ENCODE measurements around the gene RPS15. TPM values are rescaled to one million over a fixed set of nuclear protein-coding genes. Genes with fewer than 3 reads are reported as not detected.

Gene RPS15
- total and polyA plus RNA-seq, 2 of the 13 experiments (the other 11 are each of a cell fraction or from before 2014, with no cell fraction given): 695 to 1,411 TPM

- peak; percentile 92 for FAIRE-seq
- TF ChIP-seq ZNF709 (CRISPR knock-in tag; IDR thresholded peaks at IDR 0.05): no peak
- peak; percentile 88 for TF ChIP-seq HNF4G (IDR thresholded peaks at IDR 0.05; ENCODE audit: borderline replicate concordance, low read depth, low read length)
- TF ChIP-seq HNF4G (CRISPR knock-in tag; IDR thresholded peaks at IDR 0.05; ENCODE audit: borderline replicate concordance, low read depth): peak; percentile 95
- no peak for TF ChIP-seq ZNF33A (CRISPR knock-in tag; IDR thresholded peaks at IDR 0.05; ENCODE audit: borderline replicate concordance)
- no peak for TF ChIP-seq ATRX (CRISPR knock-in tag; IDR thresholded peaks at IDR 0.05; ENCODE audit: borderline replicate concordance)
- TF ChIP-seq ZFP36L1 (CRISPR knock-in tag; IDR thresholded peaks at IDR 0.05): no peak
- TF ChIP-seq, protein P1, sequence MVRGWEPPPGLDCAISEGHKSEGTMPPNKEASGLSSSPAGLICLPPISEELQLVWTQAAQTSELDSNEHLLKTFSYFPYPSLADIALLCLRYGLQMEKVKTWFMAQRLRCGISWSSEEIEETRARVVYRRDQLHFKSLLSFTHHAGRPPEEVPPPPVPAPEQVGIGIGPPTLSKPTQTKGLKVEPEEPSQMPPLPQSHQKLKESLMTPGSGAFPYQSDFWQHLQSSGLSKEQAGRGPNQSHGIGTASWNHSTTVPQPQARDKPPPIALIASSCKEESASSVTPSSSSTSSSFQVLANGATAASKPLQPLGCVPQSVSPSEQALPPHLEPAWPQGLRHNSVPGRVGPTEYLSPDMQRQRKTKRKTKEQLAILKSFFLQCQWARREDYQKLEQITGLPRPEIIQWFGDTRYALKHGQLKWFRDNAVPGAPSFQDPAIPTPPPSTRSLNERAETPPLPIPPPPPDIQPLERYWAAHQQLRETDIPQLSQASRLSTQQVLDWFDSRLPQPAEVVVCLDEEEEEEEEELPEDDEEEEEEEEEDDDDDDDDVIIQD (CRISPR knock-in tag; IDR thresholded peaks at IDR 0.05; ENCODE audit: low read depth): no peak
- TF ChIP-seq ZNF644 (CRISPR knock-in tag; IDR thresholded peaks at IDR 0.05; ENCODE audit: low read depth): peak; percentile 78
- 0 out of 2 replicates have a peak, but pooled peaks have one; percentile 44 for TF ChIP-seq ZNF234 (CRISPR knock-in tag; conservative IDR thresholded peaks at IDR 0.05)
- no peak; the same call in 1 of the 2 replicates for TF ChIP-seq AHR (CRISPR knock-in tag; IDR thresholded peaks at IDR 0.05)
- no peak for TF ChIP-seq CHD2 (IDR thresholded peaks at IDR 0.05; ENCODE audit: low read depth, low read length)
- peak; percentile 26 for TF ChIP-seq ZNF230 (CRISPR knock-in tag; IDR thresholded peaks at IDR 0.05)
- TF ChIP-seq ARID5B (CRISPR knock-in tag; IDR thresholded peaks at IDR 0.05): peak; percentile 71
- no peak for TF ChIP-seq ZNF572 (CRISPR knock-in tag; IDR thresholded peaks at IDR 0.05)
- TF ChIP-seq ZSCAN22 (CRISPR knock-in tag; IDR thresholded peaks at IDR 0.05): no peak
- TF ChIP-seq AGO1 (IDR thresholded peaks at IDR 0.05; ENCODE audit: low read depth, low read length, poor library complexity, severe bottlenecking): no peak
- TF ChIP-seq, protein P2, sequence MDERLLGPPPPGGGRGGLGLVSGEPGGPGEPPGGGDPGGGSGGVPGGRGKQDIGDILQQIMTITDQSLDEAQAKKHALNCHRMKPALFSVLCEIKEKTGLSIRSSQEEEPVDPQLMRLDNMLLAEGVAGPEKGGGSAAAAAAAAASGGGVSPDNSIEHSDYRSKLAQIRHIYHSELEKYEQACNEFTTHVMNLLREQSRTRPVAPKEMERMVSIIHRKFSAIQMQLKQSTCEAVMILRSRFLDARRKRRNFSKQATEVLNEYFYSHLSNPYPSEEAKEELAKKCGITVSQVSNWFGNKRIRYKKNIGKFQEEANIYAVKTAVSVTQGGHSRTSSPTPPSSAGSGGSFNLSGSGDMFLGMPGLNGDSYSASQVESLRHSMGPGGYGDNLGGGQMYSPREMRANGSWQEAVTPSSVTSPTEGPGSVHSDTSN (CRISPR knock-in tag; IDR thresholded peaks at IDR 0.05): peak; percentile 59
- no peak for TF ChIP-seq ZNF10 (CRISPR knock-in tag; IDR thresholded peaks at IDR 0.05; ENCODE audit: borderline replicate concordance, low read depth)
These were observed 37.7 kb upstream of the RPS15 start for GRCh38 chr19:1400281-1401137.

More at GRCh38 chr19:1400281-1401137, 37.7 kb upstream of the RPS15 start:
- peak; percentile 61 for ATAC-seq
- H3K9me3 ChIP-seq (ENCODE audit: low read length): no peaks in the 10 kb centered on the region
- H3K27me3 ChIP-seq (ENCODE audit: control insufficient read depth in 1 of 2, insufficient read depth in 2 of 2, low read length in 2 of 2): no peaks in the 10 kb centered on the region
- TSS peak; percentile 25 for BruUV-seq (replicated peaks)
- H3K4me3 ChIP-seq (replicated peaks in 1 of 3; ENCODE audit: insufficient read depth in 1 of 3, low read depth in 2 of 3, low read length in 3 of 3): peak overlapping the region; percentile 70 to 91 (median 78)
- ChIA-PET CTCF (ENCODE audit: low intra/inter-chr PET ratio, low total read pairs) (no interaction called here), POLR2A (interaction anchor here (0.7 to 1.2 kb wide), 2 partner anchors 27 to 131 kb away, joined by 3 to 4 read pairs; partner anchors contain the start of gene CIRBP)
- peak overlapping the region; percentile 75 for H3K9ac ChIP-seq (ENCODE audit: insufficient read depth, low read depth, low read length)
- peak; percentile 96 for DNase-seq (ENCODE audit: low spot score)
- peak overlapping the region; percentile 85 for H3K27ac ChIP-seq (ENCODE audit: extremely low read length, insufficient read depth, low read length)
- H3K4me1 ChIP-seq (ENCODE audit: insufficient read depth, low read length): peaks cover 51% of the 10 kb centered on the region
- H3K4me2 ChIP-seq (ENCODE audit: low read depth, low read length): peak overlapping the region; percentile 98
- H4K20me1 ChIP-seq (ENCODE audit: insufficient read depth, low read length): no peaks in the 10 kb centered on the region
- intact Hi-C loops (cut with micrococcal nuclease; ENCODE audit: unreplicated experiment) (no loop called here), in situ Hi-C loops (cut with HindIII; ENCODE audit: extremely low pct_ligation_motif_present, low pct_unique_long_range_greater_than_20kb) (no loop called here)
- H3K36me3 ChIP-seq (replicated peaks in 1 of 2; ENCODE audit: control insufficient read depth in 1 of 2, insufficient read depth in 2 of 2, low read length in 2 of 2): 0 out of 5 replicates have a peak, but pooled peaks cover 0 to 2% of the 10 kb centered on the region in 2 experiments
- H3K79me2 ChIP-seq (ENCODE audit: insufficient read depth, low read length): no peaks in the 10 kb centered on the region
- no peak overlapping the region for H2AFZ ChIP-seq (ENCODE audit: low read length)
- WGBS (ENCODE audit: low lambda C conversion rate): 5% methylated on average over 14 of the region's 36 CpGs
